Stimulated activated effector memory CD8-positive, alpha-beta T cell treated with anti-CD3 and anti-CD28 coated beads, Interleukin-12 subunit alpha, Interleukin-12 subunit beta, amount 100 ng/mL, for 72 hours (primary cell): Measurements from ENCODE around the gene D2HGDH.

Experiments
- ATAC-seq: fragments of 150-1000 bp; cut with Tn5 transposase; 2 replicates; pipeline ENCODE4 v1.10.0; 2021
- DNase-seq, 2 donors: peaks; one replicate each; pipeline ENCODE4 v3.0.0; 2021 to 2022; ENCODE audit warnings: low spot score in 2 of 2
- H3K27ac Mint-ChIP-seq: one replicate; pipeline ENCODE4 v1.8.0; 2022; ENCODE audit warnings: mild to moderate bottlenecking, mixed read lengths
- H3K36me3 Mint-ChIP-seq: one replicate; pipeline ENCODE4 v1.8.0; 2022; ENCODE audit warnings: mild to moderate bottlenecking, mixed read lengths
- H3K4me1 Mint-ChIP-seq: one replicate; pipeline ENCODE4 v1.8.0; 2022; ENCODE audit warnings: mixed read lengths
- H3K4me3 Mint-ChIP-seq: one replicate; pipeline ENCODE4 v1.8.0; 2022; ENCODE audit warnings: mild to moderate bottlenecking, mixed read lengths
- H3K9me3 Mint-ChIP-seq: one replicate; pipeline ENCODE4 v1.8.0; 2022; ENCODE audit warnings: mixed read lengths

The D2HGDH gene

GRCh38 chr2:241734467-241735208 lies at the start of gene D2HGDH:
TSS of gene D2HGDH (plus strand) at chr2:241734630. CDS start at chr2:241735225, 595 bp downstream.
- ATAC-seq (peak; percentile 90), DNase-seq (peak; percentile 94 to 96)
- Mint-ChIP-seq H3K4me3 (peak within 1 kb of the TSS; percentile 73), H3K27ac (peak within 1 kb of the TSS; percentile 40), H3K9me3 (no peaks in the 10 kb centered on the region), H3K36me3 (peaks cover 12% of the 10 kb centered on the region), H3K4me1 (peaks cover 62% of the 10 kb centered on the region)

GRCh38 chr2:241686324-241686649 lies 48.1 kb upstream of the D2HGDH start:
- Mint-ChIP-seq H3K9me3 (no peaks in the 10 kb centered on the region), H3K36me3 (peaks cover 82% of the 10 kb centered on the region), H3K27ac (peak overlapping the region; percentile 96), H3K4me1 (peaks cover 25% of the 10 kb centered on the region), H3K4me3 (peak overlapping the region; percentile 91)
- peak; percentile 6 for ATAC-seq
- no peak for DNase-seq

- H3K27ac Mint-ChIP-seq: peak within 1 kb of the TSS; percentile 96
- H3K4me3 Mint-ChIP-seq: peak within 1 kb of the TSS; percentile 91
- ATAC-seq (peak; percentile 97), DNase-seq (peak; percentile 95 to 97)
- peaks cover 82% of the 10 kb centered on the region for H3K36me3 Mint-ChIP-seq
- H3K9me3 Mint-ChIP-seq: no peaks in the 10 kb centered on the region
- H3K4me1 Mint-ChIP-seq: peaks cover 25% of the 10 kb centered on the region
Measured at GRCh38 chr2:241686650-241687425, 47.6 kb upstream of the D2HGDH start, which contains the start of gene DTYMK. TSS of gene DTYMK (minus strand) at chr2:241686815. CDS start at chr2:241686783, 32 bp downstream.

- DNase-seq (no peak), ATAC-seq (no peak)
- Mint-ChIP-seq H3K27ac (peak overlapping the region; percentile 26), H3K4me1 (peaks cover 22% of the 10 kb centered on the region), H3K4me3 (peak overlapping the region; percentile 91), H3K9me3 (no peaks in the 10 kb centered on the region), H3K36me3 (peaks cover 82% of the 10 kb centered on the region)
Measured at GRCh38 chr2:241689306-241689705, 45.1 kb upstream of the D2HGDH start.

- Mint-ChIP-seq H3K4me1 (peaks cover 16% of the 10 kb centered on the region), H3K27ac (no peak overlapping the region), H3K9me3 (no peaks in the 10 kb centered on the region), H3K36me3 (peaks cover 82% of the 10 kb centered on the region), H3K4me3 (no peak overlapping the region)
- DNase-seq (no peak), ATAC-seq (no peak)
Measured at GRCh38 chr2:241690202-241690717, 44.2 kb upstream of the D2HGDH start.

GRCh38 chr2:241692448-241692847 lies 42.0 kb upstream of the D2HGDH start:
- H3K9me3 Mint-ChIP-seq: no peaks in the 10 kb centered on the region
- ATAC-seq: no peak
- H3K4me1 Mint-ChIP-seq: peaks cover 16% of the 10 kb centered on the region
- no peak overlapping the region for H3K4me3 Mint-ChIP-seq
- DNase-seq: no peak
- no peak overlapping the region for H3K27ac Mint-ChIP-seq
- peaks cover 70% of the 10 kb centered on the region for H3K36me3 Mint-ChIP-seq

- peaks cover under 1% of the 10 kb centered on the region for H3K4me1 Mint-ChIP-seq
- DNase-seq (no peak), ATAC-seq (no peak)
- peak overlapping the region; percentile 1 for H3K27ac Mint-ChIP-seq
- peaks cover 61% of the 10 kb centered on the region for H3K36me3 Mint-ChIP-seq
- H3K9me3 Mint-ChIP-seq: no peaks in the 10 kb centered on the region
- H3K4me3 Mint-ChIP-seq: no peak overlapping the region
Measured at GRCh38 chr2:241695651-241696050, 38.8 kb upstream of the D2HGDH start.

- peaks cover 26% of the 10 kb centered on the region for H3K4me1 Mint-ChIP-seq
- H3K36me3 Mint-ChIP-seq: peaks cover 52% of the 10 kb centered on the region
- no peak for DNase-seq
- no peaks in the 10 kb centered on the region for H3K9me3 Mint-ChIP-seq
- no peak for ATAC-seq
- H3K27ac Mint-ChIP-seq: peak overlapping the region; percentile 91
- H3K4me3 Mint-ChIP-seq: peak overlapping the region; percentile 85
Measured at GRCh38 chr2:241701149-241701398, 33.4 kb upstream of the D2HGDH start.

GRCh38 chr2:241701399-241702154 lies 32.9 kb upstream of the D2HGDH start, which contains the start of gene ING5:
TSS of gene ING5 (plus strand) at chr2:241702039. CDS start at chr2:241702066, 27 bp downstream.
- H3K4me1 Mint-ChIP-seq: peaks cover 26% of the 10 kb centered on the region
- ATAC-seq (peak; percentile 78), DNase-seq (peak; percentile 97)
- peak within 1 kb of the TSS; percentile 91 for H3K27ac Mint-ChIP-seq
- H3K9me3 Mint-ChIP-seq: no peaks in the 10 kb centered on the region
- peak within 1 kb of the TSS; percentile 85 for H3K4me3 Mint-ChIP-seq
- H3K36me3 Mint-ChIP-seq: peaks cover 57% of the 10 kb centered on the region

GRCh38 chr2:241702155-241703031 lies 32.0 kb upstream of the D2HGDH start:
- peak; percentile 88 to 95 for DNase-seq
- Mint-ChIP-seq H3K4me1 (peaks cover 26% of the 10 kb centered on the region), H3K4me3 (peak overlapping the region; percentile 85), H3K9me3 (no peaks in the 10 kb centered on the region), H3K36me3 (peaks cover 65% of the 10 kb centered on the region), H3K27ac (peak overlapping the region; percentile 85)
- peak; percentile 77 for ATAC-seq

GRCh38 chr2:241703032-241703604 lies 31.3 kb upstream of the D2HGDH start:
- Mint-ChIP-seq H3K27ac (peak overlapping the region; percentile 85), H3K4me3 (peak overlapping the region; percentile 85), H3K9me3 (no peaks in the 10 kb centered on the region), H3K36me3 (peaks cover 69% of the 10 kb centered on the region), H3K4me1 (peaks cover 26% of the 10 kb centered on the region)
- ATAC-seq (no peak), DNase-seq (no peak)

- H3K4me1 Mint-ChIP-seq: peaks cover 27% of the 10 kb centered on the region
- no peaks in the 10 kb centered on the region for H3K9me3 Mint-ChIP-seq
- peaks cover 89% of the 10 kb centered on the region for H3K36me3 Mint-ChIP-seq
- no peak for DNase-seq
- H3K27ac Mint-ChIP-seq: no peak overlapping the region
- no peak for ATAC-seq
- H3K4me3 Mint-ChIP-seq: no peak overlapping the region
Measured at GRCh38 chr2:241706537-241706936, 27.9 kb upstream of the D2HGDH start.

GRCh38 chr2:241708879-241709278 lies 25.6 kb upstream of the D2HGDH start:
- ATAC-seq: no peak
- no peak for DNase-seq
- Mint-ChIP-seq H3K4me1 (peaks cover 15% of the 10 kb centered on the region), H3K9me3 (no peaks in the 10 kb centered on the region), H3K36me3 (peaks cover 100% of the 10 kb centered on the region), H3K27ac (no peak overlapping the region), H3K4me3 (no peak overlapping the region)

GRCh38 chr2:241719093-241719492 lies 15.3 kb upstream of the D2HGDH start:
- no peak overlapping the region for H3K4me3 Mint-ChIP-seq

More at GRCh38 chr2:241719093-241719492, 15.3 kb upstream of the D2HGDH start:
- no peak for ATAC-seq
- DNase-seq: no peak
- H3K36me3 Mint-ChIP-seq: peaks cover 87% of the 10 kb centered on the region
- no peaks in the 10 kb centered on the region for H3K9me3 Mint-ChIP-seq
- no peak overlapping the region for H3K27ac Mint-ChIP-seq
- peaks cover 6% of the 10 kb centered on the region for H3K4me1 Mint-ChIP-seq
